ENCODE measurements around the gene LIMS2.

LIMS2 gene, protein sequence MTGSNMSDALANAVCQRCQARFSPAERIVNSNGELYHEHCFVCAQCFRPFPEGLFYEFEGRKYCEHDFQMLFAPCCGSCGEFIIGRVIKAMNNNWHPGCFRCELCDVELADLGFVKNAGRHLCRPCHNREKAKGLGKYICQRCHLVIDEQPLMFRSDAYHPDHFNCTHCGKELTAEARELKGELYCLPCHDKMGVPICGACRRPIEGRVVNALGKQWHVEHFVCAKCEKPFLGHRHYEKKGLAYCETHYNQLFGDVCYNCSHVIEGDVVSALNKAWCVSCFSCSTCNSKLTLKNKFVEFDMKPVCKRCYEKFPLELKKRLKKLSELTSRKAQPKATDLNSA

DNA sequence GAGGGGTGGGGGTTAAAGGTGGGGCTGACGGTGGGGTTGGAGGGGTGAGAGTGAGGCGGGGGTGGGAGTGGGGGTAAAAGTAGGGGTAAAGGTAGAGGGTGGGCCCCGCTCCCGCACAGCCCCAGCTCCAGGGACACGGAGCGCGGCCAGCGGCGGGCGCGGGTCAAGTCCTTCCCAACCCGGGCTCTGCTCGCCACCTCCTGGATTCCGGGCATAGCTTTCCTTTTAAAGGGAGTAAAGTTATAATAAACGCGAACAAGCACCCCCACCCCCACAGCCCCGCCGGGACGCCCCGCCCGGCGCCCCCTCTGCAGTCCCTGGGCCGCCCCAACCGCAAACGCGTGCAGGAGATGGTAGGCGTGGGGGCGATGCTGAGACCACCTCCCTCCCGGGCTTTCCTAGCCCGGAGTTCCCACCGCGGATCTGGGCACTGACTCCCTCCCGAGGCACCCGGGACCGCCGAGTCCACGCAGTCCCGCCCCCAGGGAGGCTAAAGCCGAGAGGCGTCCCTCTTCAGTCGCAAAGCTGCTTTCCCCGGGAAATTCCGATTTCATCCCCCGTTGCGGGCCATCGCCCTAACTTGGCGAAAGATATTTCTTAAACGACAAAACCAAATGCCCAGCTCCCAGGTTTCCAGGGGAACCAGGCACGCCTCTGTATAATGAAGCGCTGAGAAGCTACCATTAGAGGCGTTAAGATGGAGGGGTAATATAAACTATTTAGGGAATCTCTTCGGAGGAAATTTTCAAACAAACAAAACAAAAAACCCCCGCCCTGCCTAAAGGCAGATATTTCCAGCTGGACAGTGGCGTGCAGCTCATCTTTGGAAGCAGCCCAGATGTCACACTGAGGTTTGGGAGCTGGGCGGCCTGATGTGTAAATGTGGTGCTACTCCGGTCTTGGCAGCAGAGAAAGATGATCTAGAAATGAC is at the start of gene LIMS2:
LIMS2 (minus strand) TSS at position 200 of the 931 bp plus-strand sequence. CDS start 506 bp downstream, outside the sequence.
- TF ChIP-seq ZFX (IDR thresholded peaks at IDR 0.05) (no peak), CTCF (conservative IDR thresholded peaks at IDR 0.05) (no peak)
- H3K27ac ChIP-seq: no peak within 1 kb of the TSS

- TF ChIP-seq CTCF (conservative IDR thresholded peaks at IDR 0.05) (no peak), ZFX (IDR thresholded peaks at IDR 0.05) (no peak)
- no peak overlapping the region for H3K27ac ChIP-seq
These were observed 47.5 kb upstream of the LIMS2 start for GRCh38 chr2:127722807-127723206.

DNA sequence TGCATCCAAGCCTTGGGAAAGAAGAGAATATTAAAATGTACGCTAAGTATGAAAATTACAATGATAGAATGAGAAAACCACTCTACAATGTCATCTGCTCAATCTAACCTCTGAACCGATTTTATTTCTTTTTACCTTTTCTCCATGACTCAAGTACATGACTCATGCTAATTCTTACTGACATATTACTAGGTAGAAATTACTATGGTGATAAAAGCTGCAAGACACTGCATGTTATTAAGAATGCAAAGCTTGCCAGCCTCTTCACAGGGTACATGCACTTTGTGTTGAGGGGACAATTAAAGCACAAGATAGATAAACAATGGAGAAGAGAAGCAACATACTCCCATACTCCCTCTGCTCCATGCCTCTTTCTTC is 46.6 kb upstream of the LIMS2 start:
- H3K27ac ChIP-seq: no peak overlapping the region
- TF ChIP-seq CTCF (conservative IDR thresholded peaks at IDR 0.05) (no peak), ZFX (IDR thresholded peaks at IDR 0.05) (no peak)

DNA sequence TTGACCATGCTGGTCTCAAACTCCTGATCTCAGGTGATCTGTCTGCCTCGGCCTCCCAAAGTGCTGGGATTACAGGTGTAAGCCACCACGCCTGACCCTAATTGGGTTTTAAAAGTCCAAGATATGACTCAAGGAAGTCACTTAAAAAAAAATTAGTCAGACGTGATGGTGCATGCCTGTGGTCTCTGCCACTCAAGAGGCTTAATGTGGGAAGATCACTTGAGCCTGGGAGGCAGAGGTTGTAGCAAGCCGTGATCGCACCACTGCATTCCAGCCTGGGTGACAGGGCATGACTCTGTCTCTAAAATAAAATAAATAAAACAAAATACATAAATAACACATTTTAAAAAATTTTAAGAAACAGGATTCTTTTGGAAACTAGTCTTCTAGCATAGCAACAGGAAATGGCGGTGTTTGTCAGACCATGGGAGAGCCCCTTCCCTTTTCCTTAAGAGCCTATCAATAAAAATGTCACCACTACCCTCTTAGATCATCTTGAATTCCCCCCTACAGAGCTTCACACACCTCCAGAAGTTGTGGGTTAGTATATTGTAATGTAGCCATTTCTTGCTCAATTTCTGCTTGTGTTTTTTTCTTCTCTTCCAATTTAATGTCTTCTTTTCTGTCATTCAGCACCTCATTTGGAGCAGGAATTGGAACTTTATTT is 46.1 kb upstream of the LIMS2 start:
- no peak for TF ChIP-seq CTCF (conservative IDR thresholded peaks at IDR 0.05)
- no peak for TF ChIP-seq ZFX (IDR thresholded peaks at IDR 0.05)
- H3K27ac ChIP-seq: no peak overlapping the region

GRCh38 chr2:127719301-127720218 is 44.2 kb upstream of the LIMS2 start:
- TF ChIP-seq ZFX (IDR thresholded peaks at IDR 0.05) (no peak), CTCF (conservative IDR thresholded peaks at IDR 0.05) (no peak)
- no peak overlapping the region for H3K27ac ChIP-seq

DNA sequence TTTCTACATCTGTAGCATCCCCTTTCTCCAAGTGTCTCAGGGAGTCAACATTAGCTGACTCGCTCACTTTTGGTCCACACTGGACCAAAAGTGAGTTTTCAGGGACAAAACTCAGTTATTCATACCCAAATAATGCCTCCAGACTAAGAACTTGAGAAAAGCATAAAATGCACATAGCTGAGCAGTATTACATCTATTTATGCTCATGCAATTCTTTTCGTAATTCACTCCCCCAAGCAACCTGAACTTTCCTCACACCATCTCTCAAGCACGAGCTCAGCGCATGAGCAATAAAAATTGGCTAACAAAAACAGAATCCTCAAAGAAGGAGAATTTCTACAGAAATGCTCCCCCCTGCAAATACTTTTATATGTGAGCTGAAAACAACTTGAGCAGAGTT is 42.9 kb upstream of the LIMS2 start:
- TF ChIP-seq ZFX (IDR thresholded peaks at IDR 0.05): no peak
- no peak for TF ChIP-seq CTCF (conservative IDR thresholded peaks at IDR 0.05)
- no peak overlapping the region for H3K27ac ChIP-seq
